Smooth muscle cell (in vitro differentiated cells): Measurements from ENCODE around the gene MYBPC1. TPM values are rescaled to one million over a fixed set of nuclear protein-coding genes. Genes with fewer than 3 reads are reported as not detected.
"Not testable (repeated sequence)": the region's sequence is repeated elsewhere in the genome, so short reads cannot be mapped to it uniquely, and the experiment has no call there.

ENCODE experiments used
- DNase-seq: peaks from one replicate; lab custom pipeline; 2025; ENCODE audit not compliant: unreplicated experiment; lab: John Stamatoyannopoulos, UW
- H2AFZ ChIP-seq: fragments of 200-600 bp; sonication (generic); 2 replicates; pipeline ENCODE4 v1.6.0; 2016; ENCODE audit warnings: antibody characterized with exemption, low read depth, mild to moderate bottlenecking
- H3F3A ChIP-seq: fragments of 200-600 bp; sonication (generic); 2 replicates; pipeline ENCODE4 v1.6.0; 2017; ENCODE audit warnings: antibody characterized with exemption, low read depth
- H3K27ac ChIP-seq: fragments of 200-600 bp; sonication (generic); 2 replicates; pipeline ENCODE4 v1.5.1; 2016; ENCODE audit warnings: low read depth, mild to moderate bottlenecking
- H3K27me3 ChIP-seq: fragments of 200-600 bp; sonication (generic); 2 replicates; pipeline ENCODE4 v1.6.1; 2016; ENCODE audit warnings: low read depth, mild to moderate bottlenecking
- H3K36me3 ChIP-seq: fragments of 200-600 bp; sonication (generic); 2 replicates; pipeline ENCODE4 v1.5.1; 2016; ENCODE audit warnings: low read depth
- H3K4me1 ChIP-seq: fragments of 200-600 bp; sonication (generic); 2 replicates; pipeline ENCODE4 v1.5.1; 2016; ENCODE audit warnings: low read depth
- H3K4me2 ChIP-seq: fragments of 200-600 bp; sonication (generic); 2 replicates; pipeline ENCODE4 v1.6.0; 2016; ENCODE audit warnings: mild to moderate bottlenecking
- H3K4me3 ChIP-seq: fragments of 200-600 bp; sonication (generic); 2 replicates; pipeline ENCODE4 v1.5.1; 2016; ENCODE audit warnings: mild to moderate bottlenecking
- H3K79me2 ChIP-seq: fragments of 200-600 bp; sonication (generic); 2 replicates; pipeline ENCODE4 v1.6.0; 2016; ENCODE audit warnings: low read depth, mild to moderate bottlenecking
- H3K9ac ChIP-seq: fragments of 200-600 bp; sonication (generic); 2 replicates; pipeline ENCODE4 v1.6.0; 2016; ENCODE audit warnings: low read depth
- H3K9me3 ChIP-seq: fragments of 200-600 bp; sonication (generic); replicated peaks from 2 replicates; pipeline ENCODE4 v1.5.1; 2016; ENCODE audit warnings: low read depth
- H4K20me1 ChIP-seq: fragments of 200-600 bp; sonication (generic); 2 replicates; pipeline ENCODE4 v1.6.0; 2016; ENCODE audit warnings: low read depth
- WGBS: methylation state at CpG from one replicate; pipeline ENCODE4 v1.1.7; 2016; ENCODE audit warnings: low lambda C conversion rate; 5-methylcytosine and 5-hydroxymethylcytosine counted together
- polyA plus RNA-seq: library from polyadenylated mRNA; unstranded; fragments of >200 nt; fragmentation: Nextera tagmentation; extraction: Ambion mirVana; gene quantifications from 2 replicates; pipeline ENCODE4 v1.2.1, GENCODE V29; 2016
- total RNA-seq: library from RNA; depleted of rRNA; stranded (reverse); fragments of >200 nt; gene quantifications from 2 replicates; pipeline ENCODE4 v1.2.3, GENCODE V29; 2014
- TF ChIP-seq, protein P1 (sequence below): fragments of 200-600 bp; sonication (generic); IDR thresholded peaks from 2 replicates; pipeline ENCODE4 v1.5.1; 2017; ENCODE audit warnings: borderline replicate concordance, mild to moderate bottlenecking, antibody characterized with exemption; ENCODE audit not compliant: insufficient read depth, poor library complexity, severe bottlenecking

MYBPC1 gene
- total and polyA plus RNA-seq, 2 experiments from 2014 or later: not detected

DNA sequence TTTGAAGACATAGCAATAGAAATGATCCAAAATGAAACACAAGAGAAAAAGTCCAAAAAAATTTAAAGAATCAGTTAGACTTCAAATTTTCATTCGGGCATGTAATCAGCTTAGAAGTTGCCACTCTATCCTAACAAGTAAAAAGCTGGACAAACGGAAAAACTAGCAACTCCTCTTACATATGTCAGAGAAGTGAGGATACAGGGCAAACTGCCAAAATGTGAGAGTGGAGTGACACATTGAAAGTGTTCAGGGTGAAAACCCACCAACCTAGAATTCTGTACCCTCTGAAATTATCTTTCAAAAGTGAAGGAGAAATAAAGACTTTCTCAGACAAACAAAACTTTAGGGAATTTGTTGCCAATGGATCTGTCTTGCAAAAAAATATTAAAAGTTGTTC lies 60.6 kb downstream of the MYBPC1 start:
- H3K79me2 ChIP-seq: no peaks in the 10 kb centered on the region
- no peaks in the 10 kb centered on the region for H3K36me3 ChIP-seq
- H4K20me1 ChIP-seq: no peaks in the 10 kb centered on the region
- H3K9me3 ChIP-seq: no peaks in the 10 kb centered on the region
- no peak overlapping the region for H2AFZ ChIP-seq
- no peak for DNase-seq
- H3K4me1 ChIP-seq: no peaks in the 10 kb centered on the region
- 42% methylated on average over 2 of the region's 2 CpGs for WGBS
- no peak overlapping the region for H3K27ac ChIP-seq
- H3K4me3 ChIP-seq: no peak overlapping the region
- no peaks in the 10 kb centered on the region for H3K27me3 ChIP-seq
- H3F3A ChIP-seq: no peaks in the 10 kb centered on the region
- TF ChIP-seq, protein P1, sequence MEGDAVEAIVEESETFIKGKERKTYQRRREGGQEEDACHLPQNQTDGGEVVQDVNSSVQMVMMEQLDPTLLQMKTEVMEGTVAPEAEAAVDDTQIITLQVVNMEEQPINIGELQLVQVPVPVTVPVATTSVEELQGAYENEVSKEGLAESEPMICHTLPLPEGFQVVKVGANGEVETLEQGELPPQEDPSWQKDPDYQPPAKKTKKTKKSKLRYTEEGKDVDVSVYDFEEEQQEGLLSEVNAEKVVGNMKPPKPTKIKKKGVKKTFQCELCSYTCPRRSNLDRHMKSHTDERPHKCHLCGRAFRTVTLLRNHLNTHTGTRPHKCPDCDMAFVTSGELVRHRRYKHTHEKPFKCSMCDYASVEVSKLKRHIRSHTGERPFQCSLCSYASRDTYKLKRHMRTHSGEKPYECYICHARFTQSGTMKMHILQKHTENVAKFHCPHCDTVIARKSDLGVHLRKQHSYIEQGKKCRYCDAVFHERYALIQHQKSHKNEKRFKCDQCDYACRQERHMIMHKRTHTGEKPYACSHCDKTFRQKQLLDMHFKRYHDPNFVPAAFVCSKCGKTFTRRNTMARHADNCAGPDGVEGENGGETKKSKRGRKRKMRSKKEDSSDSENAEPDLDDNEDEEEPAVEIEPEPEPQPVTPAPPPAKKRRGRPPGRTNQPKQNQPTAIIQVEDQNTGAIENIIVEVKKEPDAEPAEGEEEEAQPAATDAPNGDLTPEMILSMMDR: no peak
- H3K9ac ChIP-seq: no peak overlapping the region
- H3K4me2 ChIP-seq: no peak overlapping the region

DNA sequence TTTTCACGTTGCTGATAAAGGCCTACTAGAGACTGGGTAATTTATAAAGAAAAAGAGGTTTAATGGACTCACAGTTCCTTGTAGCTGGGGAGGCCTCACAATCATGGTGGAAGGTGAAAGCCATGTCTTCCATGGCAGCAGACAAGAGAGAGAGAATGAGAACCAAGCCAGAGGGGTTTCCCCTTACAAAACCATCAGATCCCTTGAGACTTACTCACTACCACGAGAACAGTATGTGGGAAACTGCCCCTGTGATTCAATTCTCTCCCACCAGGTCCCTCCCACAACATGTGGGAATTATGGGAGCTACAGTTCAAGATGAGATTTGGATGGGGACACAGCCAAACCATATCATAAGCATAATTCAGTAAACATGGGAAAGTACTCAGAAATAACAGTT lies 65.9 kb downstream of the MYBPC1 start:
- H3K4me1 ChIP-seq, H3F3A ChIP-seq, H3K79me2 ChIP-seq, H2AFZ ChIP-seq, H3K4me3 ChIP-seq, H4K20me1 ChIP-seq, H3K27ac ChIP-seq, H3K27me3 ChIP-seq, H3K36me3 ChIP-seq, H3K9me3 ChIP-seq, H3K4me2 ChIP-seq, H3K9ac ChIP-seq, DNase-seq: not testable (repeated sequence)
- WGBS: 85% methylated on average over 2 of the region's 2 CpGs

DNA sequence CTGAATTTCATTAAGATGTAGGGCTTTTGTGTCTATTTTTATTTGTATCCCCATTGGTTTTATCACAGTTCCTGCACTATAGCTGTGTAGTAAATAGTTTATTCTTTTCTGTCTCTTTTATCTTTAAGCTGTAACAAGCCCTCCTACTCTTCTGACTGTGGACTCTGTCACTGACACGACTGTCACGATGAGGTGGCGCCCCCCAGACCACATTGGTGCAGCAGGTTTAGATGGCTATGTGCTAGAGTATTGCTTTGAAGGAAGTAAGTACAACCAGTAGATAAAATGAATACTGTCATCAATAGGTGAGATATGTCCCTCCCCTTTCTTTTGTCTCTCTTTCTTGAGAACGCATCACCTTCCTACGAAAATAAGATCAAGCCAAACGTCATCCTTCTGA lies 68.5 kb downstream of the MYBPC1 start:
- 79% methylated on average over 6 of the region's 6 CpGs for WGBS
- no peaks in the 10 kb centered on the region for H4K20me1 ChIP-seq
- H3F3A ChIP-seq: no peaks in the 10 kb centered on the region
- H3K4me1 ChIP-seq: no peaks in the 10 kb centered on the region
- no peak overlapping the region for H3K4me2 ChIP-seq
- TF ChIP-seq, protein P1: no peak
- H3K79me2 ChIP-seq: no peaks in the 10 kb centered on the region
- H2AFZ ChIP-seq: no peak overlapping the region
- no peaks in the 10 kb centered on the region for H3K36me3 ChIP-seq
- H3K9ac ChIP-seq: no peak overlapping the region
- no peak overlapping the region for H3K27ac ChIP-seq
- no peak overlapping the region for H3K4me3 ChIP-seq
- DNase-seq: no peak
- peaks cover 11% of the 10 kb centered on the region for H3K27me3 ChIP-seq
- no peaks in the 10 kb centered on the region for H3K9me3 ChIP-seq

DNA sequence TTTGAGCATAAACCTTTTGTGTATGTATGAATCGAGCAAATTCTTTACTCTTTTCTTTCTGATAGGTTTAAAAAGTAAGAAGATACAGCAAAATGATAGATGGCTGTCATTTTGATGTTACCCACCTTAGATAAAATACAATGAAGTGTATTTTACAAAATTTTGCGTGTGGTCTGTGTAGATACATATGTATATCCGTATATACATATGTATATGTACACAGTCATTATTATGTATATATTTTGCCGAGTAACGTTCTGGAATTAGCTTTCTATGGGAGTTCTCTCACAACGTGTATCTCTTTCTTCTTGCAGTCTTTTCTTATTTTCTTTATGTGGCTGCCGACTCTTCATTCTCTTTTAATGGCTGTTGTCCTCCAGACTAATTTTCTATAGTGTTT lies 70.2 kb downstream of the MYBPC1 start:
- Histone ChIP-seq H3K27me3 (peaks cover 11% of the 10 kb centered on the region), H3F3A (no peaks in the 10 kb centered on the region), H3K9ac (no peak overlapping the region), H3K4me1 (no peaks in the 10 kb centered on the region), H3K27ac (no peak overlapping the region), H3K4me2 (no peak overlapping the region), H4K20me1 (no peaks in the 10 kb centered on the region), H3K79me2 (no peaks in the 10 kb centered on the region), H3K4me3 (no peak overlapping the region), H2AFZ (no peak overlapping the region), H3K9me3 (no peaks in the 10 kb centered on the region), H3K36me3 (no peaks in the 10 kb centered on the region)
- DNase-seq: no peak
- 69% methylated on average over 7 of the region's 7 CpGs for WGBS
- TF ChIP-seq, protein P1: no peak
